ENCODE data around the gene CLDN14. TPM values are rescaled to one million over a fixed set of nuclear protein-coding genes. Genes with fewer than 3 reads are reported as not detected.

Gene CLDN14
- total and polyA plus RNA-seq, 8 donors = 0.48 TPM; not detected in 7

DNA sequence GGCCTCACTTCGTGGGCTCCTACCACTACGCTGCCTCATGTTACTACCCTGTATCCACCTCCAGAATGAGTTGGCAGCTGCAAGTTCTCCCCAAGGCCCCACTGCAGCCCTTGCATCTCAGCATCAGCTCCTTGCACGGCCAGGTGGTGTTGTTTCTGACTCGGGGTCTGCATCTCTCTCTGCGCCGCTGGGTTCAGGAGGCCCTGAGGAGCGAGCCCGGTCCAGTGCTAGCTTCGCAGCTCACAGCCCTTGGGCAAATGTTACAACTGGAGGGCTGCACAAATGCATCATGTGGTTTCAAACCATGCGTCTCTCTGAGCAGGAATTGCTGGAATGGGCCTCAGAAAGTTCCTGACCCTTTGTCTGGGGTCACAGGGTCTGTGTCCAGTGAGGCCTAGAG is 3.2 kb upstream of the CLDN14 start:
- no peak for DNase-seq

DNA sequence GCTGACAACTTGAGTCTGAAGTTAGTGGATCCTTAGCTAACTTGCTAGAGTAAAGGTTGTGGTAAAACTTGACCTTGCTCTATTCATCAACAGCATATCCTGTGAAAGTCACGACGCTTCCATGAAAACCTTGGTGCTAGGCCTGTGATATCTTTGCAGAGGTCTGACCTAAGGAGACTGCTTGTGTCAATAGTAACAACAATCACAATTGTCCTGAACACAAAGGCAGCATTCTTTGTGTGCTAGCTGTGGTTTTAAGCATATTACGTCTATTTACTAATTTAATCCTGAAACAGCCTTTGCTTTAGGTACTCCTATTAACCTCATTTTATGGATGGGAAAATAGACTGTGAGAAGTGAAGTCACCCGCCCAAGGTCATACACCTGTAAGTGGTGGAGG is 2.8 kb upstream of the CLDN14 start:
- H3K4me1 ChIP-seq = peaks cover 4 to 26% (median 19%) of the 10 kb centered on the region in 4 donors
- H3K36me3 ChIP-seq = no peaks in the 10 kb centered on the region
- 44 to 77% (median 67%) methylated on average over 4 of the region's 4 CpGs for WGBS, 5 donors
- no peak for TF ChIP-seq POLR2A (IDR thresholded peaks at IDR 0.05)
- no peak for TF ChIP-seq POLR2AphosphoS5 (IDR thresholded peaks at IDR 0.05)
- TF ChIP-seq, protein P1, sequence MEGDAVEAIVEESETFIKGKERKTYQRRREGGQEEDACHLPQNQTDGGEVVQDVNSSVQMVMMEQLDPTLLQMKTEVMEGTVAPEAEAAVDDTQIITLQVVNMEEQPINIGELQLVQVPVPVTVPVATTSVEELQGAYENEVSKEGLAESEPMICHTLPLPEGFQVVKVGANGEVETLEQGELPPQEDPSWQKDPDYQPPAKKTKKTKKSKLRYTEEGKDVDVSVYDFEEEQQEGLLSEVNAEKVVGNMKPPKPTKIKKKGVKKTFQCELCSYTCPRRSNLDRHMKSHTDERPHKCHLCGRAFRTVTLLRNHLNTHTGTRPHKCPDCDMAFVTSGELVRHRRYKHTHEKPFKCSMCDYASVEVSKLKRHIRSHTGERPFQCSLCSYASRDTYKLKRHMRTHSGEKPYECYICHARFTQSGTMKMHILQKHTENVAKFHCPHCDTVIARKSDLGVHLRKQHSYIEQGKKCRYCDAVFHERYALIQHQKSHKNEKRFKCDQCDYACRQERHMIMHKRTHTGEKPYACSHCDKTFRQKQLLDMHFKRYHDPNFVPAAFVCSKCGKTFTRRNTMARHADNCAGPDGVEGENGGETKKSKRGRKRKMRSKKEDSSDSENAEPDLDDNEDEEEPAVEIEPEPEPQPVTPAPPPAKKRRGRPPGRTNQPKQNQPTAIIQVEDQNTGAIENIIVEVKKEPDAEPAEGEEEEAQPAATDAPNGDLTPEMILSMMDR (IDR thresholded peaks at IDR 0.05) = no peak
- no peak for TF ChIP-seq EP300 (IDR thresholded peaks at IDR 0.05)
- no peaks in the 10 kb centered on the region for H3K9me3 ChIP-seq
- intact Hi-C loops (cut with DNase I; ENCODE audit: low total_unique reads) = no loop called here
- no peak overlapping the region for H3K4me3 ChIP-seq
- no peak overlapping the region for H3K27ac ChIP-seq
- no peaks in the 10 kb centered on the region for H3K27me3 ChIP-seq
- DNase-seq = no peak

More for the DNA sequence above, 3.2 kb upstream of the CLDN14 start:
- Histone ChIP-seq H3K4me3 (no peak overlapping the region), H3K27ac (no peak overlapping the region), H3K4me1 (peaks cover 0 to 28% (median 21%) of the 10 kb centered on the region in 4 donors), H3K36me3 (no peaks in the 10 kb centered on the region), H3K9me3 (no peaks in the 10 kb centered on the region), H3K27me3 (no peaks in the 10 kb centered on the region)
- intact Hi-C loops (cut with DNase I; ENCODE audit: low total_unique reads) = no loop called here
- TF ChIP-seq, protein P1 (IDR thresholded peaks at IDR 0.05) = no peak
- TF ChIP-seq POLR2AphosphoS5 (IDR thresholded peaks at IDR 0.05) (no peak), EP300 (IDR thresholded peaks at IDR 0.05) (no peak), POLR2A (IDR thresholded peaks at IDR 0.05) (no peak)
- WGBS, 5 donors = 92 to 97% (median 93%) methylated on average over 10 of the region's 10 CpGs

DNA sequence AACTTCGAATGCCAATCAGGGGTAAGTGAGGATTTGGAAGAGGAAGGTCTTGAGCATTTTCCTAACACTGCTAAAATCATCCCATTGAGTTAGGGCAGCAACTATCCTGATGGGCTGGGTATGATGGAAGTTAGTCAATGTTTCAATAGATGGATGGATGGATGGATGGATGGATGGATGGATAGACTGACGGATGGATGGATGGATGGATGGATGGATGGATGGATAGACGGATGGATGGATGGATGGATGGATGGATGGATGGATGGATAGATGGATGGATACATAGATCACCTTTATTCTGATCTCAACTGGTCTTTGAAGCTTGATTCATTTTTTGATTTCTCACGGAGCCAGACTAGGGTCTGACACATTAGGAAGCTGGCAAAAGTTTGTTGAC is 2.3 kb upstream of the CLDN14 start:
- peaks cover 9 to 28% (median 20%) of the 10 kb centered on the region in 4 donors for H3K4me1 ChIP-seq
- no peaks in the 10 kb centered on the region for H3K9me3 ChIP-seq
- TF ChIP-seq, protein P1 (IDR thresholded peaks at IDR 0.05) = no peak
- TF ChIP-seq POLR2A (IDR thresholded peaks at IDR 0.05) = no peak
- TF ChIP-seq EP300 (IDR thresholded peaks at IDR 0.05) = no peak
- TF ChIP-seq POLR2AphosphoS5 (IDR thresholded peaks at IDR 0.05) = no peak
- no peak for DNase-seq
- WGBS, 5 donors = 69 to 91% (median 76%) methylated on average over 4 of the region's 4 CpGs
- H3K27ac ChIP-seq = no peak overlapping the region
- no peak overlapping the region for H3K4me3 ChIP-seq
- no peaks in the 10 kb centered on the region for H3K36me3 ChIP-seq
- H3K27me3 ChIP-seq = no peaks in the 10 kb centered on the region
- intact Hi-C loops (cut with DNase I; ENCODE audit: low total_unique reads) = no loop called here

DNA sequence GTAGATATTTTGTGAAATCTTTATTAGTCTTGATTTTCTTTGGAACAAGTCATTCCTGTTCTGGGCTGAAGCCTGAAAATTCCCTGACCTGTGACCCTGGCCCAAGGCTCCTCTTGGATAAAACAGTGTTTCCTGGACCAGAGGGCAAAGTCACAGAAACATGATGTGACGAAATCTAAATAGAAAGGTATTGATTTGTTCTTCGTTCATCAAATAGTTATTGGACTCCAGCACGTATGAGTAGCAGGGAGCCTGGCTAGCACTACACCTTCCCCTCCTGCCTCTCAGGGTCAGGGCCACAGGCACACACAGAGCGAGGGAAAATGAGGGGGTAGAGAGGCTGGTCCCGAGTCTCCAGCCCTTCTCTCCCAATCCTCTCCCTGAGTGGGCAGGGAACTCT is 1.7 kb upstream of the CLDN14 start:
- no peak overlapping the region for H3K4me3 ChIP-seq
- no peak for DNase-seq
- no peak for TF ChIP-seq EP300 (IDR thresholded peaks at IDR 0.05)
- no peak for TF ChIP-seq POLR2AphosphoS5 (IDR thresholded peaks at IDR 0.05)
- no peak for TF ChIP-seq POLR2A (IDR thresholded peaks at IDR 0.05)
- TF ChIP-seq, protein P1 (IDR thresholded peaks at IDR 0.05) = no peak
- intact Hi-C loops (cut with DNase I; ENCODE audit: low total_unique reads) = no loop called here
- WGBS, 5 donors = 73 to 80% (median 77%) methylated on average over 5 of the region's 5 CpGs
- no peak overlapping the region for H3K27ac ChIP-seq
- H3K27me3 ChIP-seq = no peaks in the 10 kb centered on the region
- peaks cover 11 to 31% (median 24%) of the 10 kb centered on the region in 4 donors for H3K4me1 ChIP-seq
- no peaks in the 10 kb centered on the region for H3K36me3 ChIP-seq
- H3K9me3 ChIP-seq = no peaks in the 10 kb centered on the region

Data from stomach (tissue), 9 donors.